GM19372 (cell line): ENCODE data around the gene TANC1.

Experiments used
- ATAC-seq: cut with Tn5 transposase; IDR thresholded peaks from one replicate; pipeline ENCODE4 v1.9.1; 2021; ENCODE audit warnings: mild to moderate bottlenecking, low read depth, moderate library complexity; ENCODE audit not compliant: unreplicated experiment

The TANC1 gene

GRCh38 chr2:159183346-159183745, 214.9 kb downstream of the TANC1 start:
- ATAC-seq, result no peak

GRCh38 chr2:159185401-159186130, 217.1 kb downstream of the TANC1 start:
- no peak for ATAC-seq

- no peak for ATAC-seq
Measured at GRCh38 chr2:159186462-159186861, 218.0 kb downstream of the TANC1 start.

GRCh38 chr2:159187106-159187505, 218.7 kb downstream of the TANC1 start:
- ATAC-seq, result no peak

- ATAC-seq, result no peak
Measured at GRCh38 chr2:159188449-159188848, 220.0 kb downstream of the TANC1 start.

- ATAC-seq, result no peak
Measured at GRCh38 chr2:159192371-159192918, 224.0 kb downstream of the TANC1 start.

- ATAC-seq, result no peak
Measured at GRCh38 chr2:159193791-159194190, 225.4 kb downstream of the TANC1 start.

- no peak for ATAC-seq
Measured at GRCh38 chr2:159194241-159194640, 225.8 kb downstream of the TANC1 start.

GRCh38 chr2:159195697-159196096, 227.3 kb downstream of the TANC1 start:
- no peak for ATAC-seq

GRCh38 chr2:159196393-159196925, 228.0 kb downstream of the TANC1 start:
- no peak for ATAC-seq

GRCh38 chr2:159199236-159199635, 230.8 kb downstream of the TANC1 start:
- ATAC-seq, result no peak

GRCh38 chr2:159199761-159200465, 231.5 kb downstream of the TANC1 start:
- no peak for ATAC-seq

GRCh38 chr2:159200498-159200897, 232.1 kb downstream of the TANC1 start:
- ATAC-seq, result no peak

GRCh38 chr2:159201360-159202063, 233.1 kb downstream of the TANC1 start:
- peak; percentile 99 for ATAC-seq

- no peak for ATAC-seq
Measured at GRCh38 chr2:159202568-159203071, 234.2 kb downstream of the TANC1 start.

GRCh38 chr2:159204381-159205144, 236.1 kb downstream of the TANC1 start:
- ATAC-seq, result no peak

- no peak for ATAC-seq
Measured at GRCh38 chr2:159206736-159207380, 238.4 kb downstream of the TANC1 start.

GRCh38 chr2:159208438-159208837, 240.0 kb downstream of the TANC1 start:
- ATAC-seq, result no peak
